Measurements from ENCODE around the gene SP2. TPM values are rescaled to one million over a fixed set of nuclear protein-coding genes. Genes with fewer than 3 reads are reported as not detected.
"Not testable (repeated sequence)": the region's sequence is repeated elsewhere in the genome, so short reads cannot be mapped to it uniquely, and the experiment has no call there.

Gene SP2
- total RNA-seq, 2 experiments from 2014 or later = 28.1 to 28.2 TPM

DNA sequence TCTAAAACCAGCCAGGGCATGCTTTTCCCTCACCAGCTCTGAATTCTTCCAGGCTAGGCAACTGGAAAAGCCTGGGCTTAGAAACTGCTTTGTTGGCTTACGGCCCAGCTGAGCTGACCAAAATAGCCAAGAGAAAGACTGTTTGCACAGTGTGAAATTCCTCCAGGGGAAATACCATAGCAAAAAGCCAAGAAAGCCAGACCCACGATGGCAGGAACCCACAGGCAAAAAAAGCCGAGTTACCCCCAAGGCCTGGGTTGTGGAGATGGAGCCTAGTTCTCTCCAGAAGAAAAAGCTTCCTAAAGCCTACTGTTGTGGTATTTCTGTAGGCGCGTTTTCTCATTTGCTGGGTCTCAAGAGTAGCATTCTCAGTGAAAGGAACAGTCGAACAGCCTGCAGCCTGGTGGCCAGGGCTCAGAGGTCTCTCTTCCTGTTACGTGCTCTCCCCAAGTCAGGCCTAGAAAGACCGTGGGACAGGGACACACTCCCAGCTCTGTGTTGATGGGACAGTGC is 9.2 kb downstream of the SP2 start:
- Mint-ChIP-seq H3K4me3 (no peak overlapping the region), H3K27ac (no peak overlapping the region), H3K36me3 (peaks cover 15% of the 10 kb centered on the region), H3K9me3 (no peaks in the 10 kb centered on the region), H3K4me1 (peaks cover 21% of the 10 kb centered on the region), H3K27me3 (no peaks in the 10 kb centered on the region)
- POLR2A ChIA-PET = interaction anchor here (1.1 to 1.4 kb wide), 4 partner anchors 10 to 82 kb away, joined by 3 to 5 read pairs (median 4); partner anchors contain the start of genes PNPO and SP6
- no peak for ATAC-seq (ENCODE audit: low read depth)
- no peak for DNase-seq

DNA sequence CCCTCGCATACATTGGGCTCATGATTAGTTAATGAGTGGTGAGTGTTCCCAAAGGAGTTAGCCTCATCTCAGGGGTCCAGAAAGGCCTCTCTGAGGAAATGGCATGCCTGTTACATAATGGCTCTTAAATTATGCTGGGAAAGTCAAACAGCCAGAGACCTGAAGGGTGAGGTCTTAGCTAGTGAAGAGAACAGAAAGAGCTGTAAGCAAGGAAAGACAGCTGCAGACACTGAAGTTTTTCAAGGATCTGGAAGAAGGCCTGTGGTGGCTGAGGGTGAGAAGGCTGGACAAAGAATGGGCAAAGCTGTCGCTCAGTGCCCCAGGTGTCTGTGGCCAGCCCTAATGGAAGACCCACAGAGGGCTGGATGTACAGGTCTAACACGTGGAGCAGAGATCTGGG is 10.4 kb downstream of the SP2 start:
- no peak for ATAC-seq (ENCODE audit: low read depth)
- Mint-ChIP-seq H3K9me3 (no peaks in the 10 kb centered on the region), H3K4me1 (peaks cover 21% of the 10 kb centered on the region), H3K4me3 (no peak overlapping the region), H3K36me3 (peaks cover 15% of the 10 kb centered on the region), H3K27ac (no peak overlapping the region), H3K27me3 (no peaks in the 10 kb centered on the region)
- DNase-seq = no peak
- POLR2A ChIA-PET = interaction anchor here (0.5 kb wide), 1 partner anchor 222 kb away, joined by 3 read pairs; no protein-coding TSS in a partner anchor

DNA sequence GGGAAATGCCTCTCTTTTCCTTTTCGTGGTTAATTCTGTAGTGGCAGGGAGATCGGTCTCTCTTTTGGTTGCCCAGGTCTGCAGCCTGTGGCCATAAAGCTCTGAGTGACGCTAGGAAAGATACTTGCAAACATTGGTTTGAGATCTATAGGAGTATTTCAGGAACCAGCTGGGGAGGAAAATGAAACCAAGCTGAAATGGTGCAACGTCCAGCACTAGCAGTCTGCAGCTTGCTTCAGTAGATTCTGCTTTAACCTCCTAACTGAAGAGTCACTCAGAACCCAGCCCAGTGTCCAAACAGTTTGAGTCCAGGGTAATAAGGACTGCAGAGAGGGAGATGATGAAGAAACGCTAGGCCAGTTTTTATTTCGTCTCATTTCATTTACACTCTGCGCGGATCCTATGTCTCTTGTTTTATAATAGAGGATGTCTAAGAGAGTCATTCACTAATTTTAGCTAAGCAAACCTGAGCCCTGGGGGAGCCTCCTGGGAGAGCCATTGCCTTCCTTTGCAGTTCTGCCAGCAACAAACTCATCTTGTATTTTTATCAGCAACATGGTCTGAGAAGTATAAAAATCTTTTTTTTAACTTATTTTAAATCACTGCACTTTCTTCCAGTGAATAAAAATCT is 12.0 kb downstream of the SP2 start:
- DNase-seq (no peak), ATAC-seq (ENCODE audit: low read depth) (no peak)
- peaks cover 18% of the 10 kb centered on the region for H3K4me1 Mint-ChIP-seq
- peaks cover 14% of the 10 kb centered on the region for H3K36me3 Mint-ChIP-seq
- no peaks in the 10 kb centered on the region for H3K27me3 Mint-ChIP-seq
- peak overlapping the region; percentile 54 for H3K4me3 Mint-ChIP-seq
- POLR2A ChIA-PET = interaction anchor here (1.1 kb wide), 1 partner anchor 37 kb away, joined by 3 read pairs; no protein-coding TSS in a partner anchor
- no peaks in the 10 kb centered on the region for H3K9me3 Mint-ChIP-seq
- peak overlapping the region; percentile 72 for H3K27ac Mint-ChIP-seq

DNA sequence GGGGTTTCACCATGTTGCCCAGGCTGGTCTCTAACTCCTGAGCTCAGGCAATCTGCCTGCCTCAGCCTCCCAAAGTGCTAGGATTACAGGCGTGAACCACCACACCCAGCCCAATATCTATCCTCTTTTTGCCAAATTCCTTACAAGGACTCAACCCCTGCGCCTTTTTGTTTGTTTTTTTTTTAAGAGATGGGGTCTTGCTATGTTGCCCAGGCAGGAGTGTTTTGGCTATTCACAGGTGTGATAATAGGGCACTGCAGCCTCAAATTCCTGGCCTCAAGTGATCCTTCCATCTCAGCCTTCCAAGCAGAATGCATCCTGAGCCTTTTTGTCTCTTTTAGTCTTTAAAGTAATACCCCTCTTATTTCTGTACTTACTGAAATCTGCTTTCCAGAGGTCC is 17.0 kb downstream of the SP2 start:
- ATAC-seq (ENCODE audit: low read depth) (no peak), DNase-seq (no peak)
- Mint-ChIP-seq H3K9me3 (no peaks in the 10 kb centered on the region), H3K27me3 (no peaks in the 10 kb centered on the region), H3K4me3 (no peak overlapping the region), H3K36me3 (peaks cover 11% of the 10 kb centered on the region), H3K27ac (no peak overlapping the region), H3K4me1 (peaks cover 13% of the 10 kb centered on the region)
- POLR2A ChIA-PET = no interaction called here

DNA sequence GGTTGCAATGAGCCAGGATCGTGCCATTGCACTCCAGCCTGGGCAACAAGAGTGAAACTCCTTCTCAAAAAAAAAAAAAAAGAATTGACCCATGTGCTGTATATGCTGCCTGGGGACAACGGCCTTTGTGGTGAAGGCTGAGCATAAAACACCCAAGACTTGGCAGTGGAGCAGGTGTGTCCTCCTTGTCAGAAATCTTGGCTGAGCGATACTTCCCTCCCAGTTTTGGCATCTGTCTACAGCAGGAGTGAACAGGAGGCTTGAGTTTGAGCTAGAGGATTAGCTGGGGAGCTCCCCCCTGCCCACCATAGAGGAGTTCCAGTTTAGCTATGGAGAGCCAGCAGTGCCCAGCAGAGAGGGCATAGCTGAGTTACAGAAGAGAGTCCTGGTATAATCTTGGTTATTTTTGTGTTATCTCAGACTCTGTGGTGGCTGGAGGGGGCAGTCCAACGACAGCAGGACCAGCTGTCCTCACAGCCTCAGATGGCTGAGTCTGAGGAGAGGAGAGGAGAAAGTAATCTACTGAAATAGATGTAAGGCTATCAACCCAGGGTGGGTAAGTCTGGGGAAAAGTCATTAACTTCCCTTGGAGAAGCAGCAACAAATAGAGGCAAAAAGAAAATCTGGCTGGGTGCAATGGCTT is 18.4 kb downstream of the SP2 start:
- H3K4me3 Mint-ChIP-seq = no peak overlapping the region
- DNase-seq = no peak
- H3K27me3 Mint-ChIP-seq = no peaks in the 10 kb centered on the region
- H3K27ac Mint-ChIP-seq = no peak overlapping the region
- no peaks in the 10 kb centered on the region for H3K9me3 Mint-ChIP-seq
- H3K36me3 Mint-ChIP-seq = peaks cover 5% of the 10 kb centered on the region
- POLR2A ChIA-PET = no interaction called here
- no peak for ATAC-seq (ENCODE audit: low read depth)
- H3K4me1 Mint-ChIP-seq = peaks cover 8% of the 10 kb centered on the region

DNA sequence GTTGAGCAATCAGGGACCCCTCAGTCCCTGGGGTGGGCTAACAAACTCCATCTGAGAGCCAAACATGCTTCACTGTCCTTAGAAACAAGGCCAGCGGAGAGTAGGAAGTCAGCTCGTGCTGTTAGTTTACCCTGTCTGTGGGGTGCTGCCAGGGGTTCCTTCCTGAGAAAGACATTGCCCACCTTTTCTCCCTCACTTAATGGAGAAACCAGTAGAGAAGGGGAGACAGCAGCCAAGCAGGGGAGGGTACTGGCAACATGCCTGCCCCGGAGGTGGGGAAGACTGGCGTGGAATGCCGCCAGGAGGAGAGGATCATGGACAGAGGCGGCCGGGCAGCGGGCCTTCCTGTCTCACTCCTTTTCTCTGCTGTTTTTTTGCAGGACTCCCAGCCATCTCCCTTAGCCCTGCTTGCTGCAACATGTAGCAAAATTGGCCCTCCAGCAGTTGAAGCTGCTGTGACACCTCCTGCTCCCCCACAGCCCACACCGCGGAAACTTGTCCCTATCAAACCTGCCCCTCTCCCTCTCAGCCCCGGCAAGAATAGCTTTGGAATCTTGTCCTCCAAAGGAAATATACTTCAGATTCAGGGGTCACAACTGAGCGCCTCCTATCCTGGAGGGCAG is 19.9 kb downstream of the SP2 start:
- H3K9me3 Mint-ChIP-seq = no peaks in the 10 kb centered on the region
- no peak for ATAC-seq (ENCODE audit: low read depth)
- H3K36me3 Mint-ChIP-seq = peaks cover 7% of the 10 kb centered on the region
- DNase-seq = no peak
- POLR2A ChIA-PET = no interaction called here
- H3K27me3 Mint-ChIP-seq = no peaks in the 10 kb centered on the region
- no peak overlapping the region for H3K4me3 Mint-ChIP-seq
- no peak overlapping the region for H3K27ac Mint-ChIP-seq
- H3K4me1 Mint-ChIP-seq = peaks cover 5% of the 10 kb centered on the region

DNA sequence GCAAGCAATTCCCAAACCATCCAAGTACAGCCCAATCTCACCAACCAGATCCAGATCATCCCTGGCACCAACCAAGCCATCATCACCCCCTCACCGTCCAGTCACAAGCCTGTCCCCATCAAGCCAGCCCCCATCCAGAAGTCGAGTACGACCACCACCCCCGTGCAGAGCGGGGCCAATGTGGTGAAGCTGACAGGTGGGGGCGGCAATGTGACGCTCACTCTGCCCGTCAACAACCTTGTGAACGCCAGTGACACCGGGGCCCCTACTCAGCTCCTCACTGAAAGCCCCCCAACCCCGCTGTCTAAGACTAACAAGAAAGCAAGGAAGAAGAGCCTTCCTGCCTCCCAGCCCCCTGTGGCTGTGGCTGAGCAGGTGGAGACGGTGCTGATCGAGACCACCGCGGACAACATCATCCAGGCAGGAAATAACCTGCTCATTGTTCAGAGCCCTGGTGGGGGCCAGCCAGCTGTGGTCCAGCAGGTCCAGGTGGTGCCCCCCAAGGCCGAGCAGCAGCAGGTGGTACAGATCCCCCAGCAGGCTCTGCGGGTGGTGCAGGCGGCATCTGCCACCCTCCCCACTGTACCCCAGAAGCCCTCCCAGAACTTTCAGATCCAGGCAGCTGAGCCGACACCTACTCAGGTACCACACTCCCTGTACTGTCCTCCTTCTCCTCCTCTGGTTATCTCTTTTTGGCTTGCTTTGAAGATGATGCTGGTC is 20.6 kb downstream of the SP2 start:
- no peak overlapping the region for H3K4me3 Mint-ChIP-seq
- POLR2A ChIA-PET = no interaction called here
- peaks cover 7% of the 10 kb centered on the region for H3K36me3 Mint-ChIP-seq
- no peak overlapping the region for H3K27ac Mint-ChIP-seq
- peaks cover 5% of the 10 kb centered on the region for H3K4me1 Mint-ChIP-seq
- H3K9me3 Mint-ChIP-seq = no peaks in the 10 kb centered on the region
- no peaks in the 10 kb centered on the region for H3K27me3 Mint-ChIP-seq
- ATAC-seq (ENCODE audit: low read depth) (no peak), DNase-seq (no peak)

DNA sequence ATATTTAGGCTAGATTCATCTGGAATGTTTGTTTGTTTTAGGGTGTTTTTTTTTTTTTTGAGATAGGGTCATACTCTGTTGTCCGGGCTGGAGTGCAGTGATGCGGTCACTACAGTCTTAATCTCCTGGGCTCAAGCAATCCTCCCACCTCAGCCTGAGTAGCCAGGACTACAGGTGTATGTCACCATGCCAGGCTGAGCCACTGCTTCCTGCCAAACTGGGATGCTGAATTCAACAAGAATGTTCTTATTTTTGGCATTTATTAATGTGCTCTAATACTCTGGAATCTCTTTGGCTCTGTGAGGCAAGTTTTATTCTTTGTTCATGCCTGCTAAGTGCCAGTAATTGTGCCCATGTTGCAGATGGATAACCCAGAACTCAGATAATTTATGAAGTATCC is 21.5 kb downstream of the SP2 start:
- ATAC-seq (ENCODE audit: low read depth) (no peak), DNase-seq (no peak)
- Mint-ChIP-seq H3K4me1 (peaks cover 5% of the 10 kb centered on the region), H3K36me3 (peaks cover 9% of the 10 kb centered on the region), H3K27ac (no peak overlapping the region), H3K9me3 (no peaks in the 10 kb centered on the region), H3K27me3 (no peaks in the 10 kb centered on the region), H3K4me3 (no peak overlapping the region)
- POLR2A ChIA-PET = no interaction called here

DNA sequence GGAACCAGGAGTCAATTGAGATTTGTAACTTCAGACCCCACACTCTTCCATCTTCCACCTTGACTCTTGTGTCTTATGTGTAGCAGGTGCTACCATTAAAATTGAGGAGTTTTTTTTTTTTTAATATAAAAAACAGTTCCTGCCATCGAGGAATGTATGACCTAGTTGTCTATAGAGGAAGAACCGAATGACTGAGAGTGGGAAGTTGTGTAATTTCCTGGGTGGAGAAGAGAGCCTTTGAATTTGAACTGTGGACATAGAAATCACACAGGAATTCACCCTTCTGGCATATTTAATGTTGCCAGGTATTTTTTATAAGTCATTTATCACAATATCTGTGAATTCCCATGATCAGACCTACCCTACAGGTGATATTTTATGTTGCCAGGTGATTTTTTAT is 22.0 kb downstream of the SP2 start:
- DNase-seq = no peak
- Mint-ChIP-seq H3K27me3 (no peaks in the 10 kb centered on the region), H3K4me3 (no peak overlapping the region), H3K36me3 (peaks cover 9% of the 10 kb centered on the region), H3K27ac (no peak overlapping the region), H3K9me3 (no peaks in the 10 kb centered on the region), H3K4me1 (peaks cover 5% of the 10 kb centered on the region)
- POLR2A ChIA-PET = no interaction called here
- no peak for ATAC-seq (ENCODE audit: low read depth)

DNA sequence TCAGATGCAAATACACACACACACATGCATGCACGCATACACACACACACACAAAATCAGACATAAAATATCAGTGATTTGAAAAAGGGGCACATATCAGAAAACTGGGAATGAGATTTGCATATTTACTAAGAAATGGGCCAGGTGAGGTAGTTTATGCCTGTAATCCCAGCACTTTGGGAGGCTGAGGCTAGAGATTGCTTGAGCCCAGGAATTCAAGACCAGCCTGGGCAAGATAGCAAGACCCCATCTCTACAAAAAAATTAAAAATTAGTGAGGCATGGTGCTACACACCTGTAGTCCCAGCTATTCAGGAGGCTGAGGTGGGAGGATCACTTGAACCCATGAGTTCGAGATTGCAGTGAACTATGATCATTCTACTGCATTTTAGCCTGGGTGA is 23.0 kb downstream of the SP2 start:
- POLR2A ChIA-PET = no interaction called here
- H3K27ac Mint-ChIP-seq = no peak overlapping the region
- H3K27me3 Mint-ChIP-seq = no peaks in the 10 kb centered on the region
- H3K36me3 Mint-ChIP-seq = peaks cover 9% of the 10 kb centered on the region
- DNase-seq (no peak), ATAC-seq (ENCODE audit: low read depth) (no peak)
- H3K9me3 Mint-ChIP-seq = no peaks in the 10 kb centered on the region
- H3K4me1 Mint-ChIP-seq = peaks cover 5% of the 10 kb centered on the region
- no peak overlapping the region for H3K4me3 Mint-ChIP-seq

DNA sequence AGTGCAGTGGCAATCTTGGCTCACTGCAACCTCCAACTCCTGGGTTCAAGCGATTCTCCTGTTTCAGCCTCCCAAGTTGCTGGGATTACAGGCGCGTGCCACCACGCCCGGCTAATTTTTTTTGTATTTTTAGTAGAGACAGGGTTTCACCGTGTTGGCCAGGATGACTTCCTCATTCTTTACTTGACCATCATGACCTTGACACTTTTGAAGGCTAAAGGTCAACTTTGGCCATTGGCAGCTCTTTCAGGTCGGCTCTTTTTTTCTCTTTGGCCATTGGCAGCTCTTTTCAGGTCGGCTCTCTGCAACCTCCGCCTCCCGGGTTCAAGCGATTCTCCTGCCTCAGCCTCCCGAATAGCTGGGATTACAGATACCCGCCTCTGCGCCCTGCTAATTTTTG is 23.9 kb downstream of the SP2 start:
- H3K4me1 Mint-ChIP-seq, POLR2A ChIA-PET: not testable (repeated sequence)

DNA sequence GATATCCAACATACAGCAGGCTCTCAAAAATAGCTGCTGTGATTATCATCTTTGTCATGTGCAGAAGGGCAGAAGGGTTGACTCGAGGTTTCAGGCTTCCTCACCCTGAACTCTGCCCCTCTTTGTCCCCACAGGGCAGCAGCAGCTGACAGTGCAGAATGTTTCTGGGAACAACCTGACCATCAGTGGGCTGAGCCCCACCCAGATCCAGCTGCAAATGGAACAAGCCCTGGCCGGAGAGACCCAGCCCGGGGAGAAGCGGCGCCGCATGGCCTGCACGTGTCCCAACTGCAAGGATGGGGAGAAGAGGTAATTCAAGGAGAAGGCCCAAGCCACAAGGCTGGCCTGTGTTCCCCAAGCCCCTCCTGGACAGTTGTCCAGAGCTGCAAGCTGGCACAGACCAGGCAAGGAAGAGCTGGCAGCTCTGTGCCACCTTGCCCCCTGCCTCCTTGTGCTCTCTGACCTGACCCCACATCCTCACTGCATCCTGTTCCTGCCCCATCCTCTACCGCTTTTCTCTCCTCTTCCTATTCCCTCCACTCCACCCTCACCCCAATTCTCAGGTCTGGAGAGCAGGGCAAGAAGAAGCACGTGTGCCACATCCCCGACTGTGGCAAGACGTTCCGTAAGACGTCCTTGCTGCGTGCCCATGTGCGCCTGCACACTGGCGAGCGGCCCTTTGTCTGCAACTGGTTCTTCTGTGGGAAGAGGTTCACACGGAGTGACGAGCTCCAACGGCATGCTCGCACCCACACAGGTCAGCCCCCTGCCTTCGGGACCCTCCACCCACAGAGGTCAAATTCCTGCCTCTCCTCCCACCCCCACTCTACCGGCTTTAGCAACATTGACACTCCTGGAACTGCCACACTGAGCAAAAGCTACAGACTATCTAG is 29.0 kb downstream of the SP2 start:
- Mint-ChIP-seq H3K4me3 (no peak overlapping the region), H3K9me3 (no peaks in the 10 kb centered on the region), H3K27ac (no peak overlapping the region), H3K4me1 (no peaks in the 10 kb centered on the region), H3K36me3 (peaks cover 14% of the 10 kb centered on the region), H3K27me3 (no peaks in the 10 kb centered on the region)
- ATAC-seq (ENCODE audit: low read depth) (no peak), DNase-seq (no peak)
- POLR2A ChIA-PET = interaction anchor here (1.2 kb wide), 1 partner anchor 12 kb away, joined by 4 read pairs; no protein-coding TSS in a partner anchor

More for the DNA sequence above, 23.9 kb downstream of the SP2 start:
- not testable (repeated sequence) for H3K4me3 Mint-ChIP-seq; H3K9me3 Mint-ChIP-seq; H3K36me3 Mint-ChIP-seq; H3K27me3 Mint-ChIP-seq; H3K27ac Mint-ChIP-seq; ATAC-seq (ENCODE audit: low read depth); DNase-seq

DNA sequence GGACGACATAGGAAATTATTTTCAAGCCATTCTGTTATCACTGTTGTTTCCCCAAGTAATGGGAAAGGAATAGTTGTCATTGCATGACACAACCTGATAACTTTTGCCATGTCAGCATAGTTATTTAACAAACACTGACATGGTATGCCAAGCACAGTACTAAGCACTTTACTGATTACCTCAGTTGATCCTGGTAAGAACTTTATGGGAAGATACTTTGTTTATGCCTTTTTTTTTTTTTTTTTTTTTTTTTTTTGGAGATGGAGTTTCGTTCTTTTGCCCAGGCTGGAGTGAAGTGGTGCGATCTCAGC is 29.6 kb downstream of the SP2 start:
- H3K4me3 Mint-ChIP-seq = no peak overlapping the region
- no peak overlapping the region for H3K27ac Mint-ChIP-seq
- no peaks in the 10 kb centered on the region for H3K9me3 Mint-ChIP-seq

More for the DNA sequence above, 29.6 kb downstream of the SP2 start:
- ATAC-seq (ENCODE audit: low read depth) = no peak
- no peak for DNase-seq
- no peaks in the 10 kb centered on the region for H3K27me3 Mint-ChIP-seq
- H3K36me3 Mint-ChIP-seq = peaks cover 14% of the 10 kb centered on the region
- no peaks in the 10 kb centered on the region for H3K4me1 Mint-ChIP-seq
- POLR2A ChIA-PET = interaction anchor here (1.2 kb wide), 1 partner anchor 12 kb away, joined by 4 read pairs; no protein-coding TSS in a partner anchor
